IMR-90 (cell line): ENCODE measurements around the gene ITGAL. TPM values are rescaled to one million over a fixed set of nuclear protein-coding genes. Genes with fewer than 3 reads are reported as not detected.

Experiments used
- ATAC-seq: fragments of 200-7000 bp; cut with Tn5 transposase; 2 replicates; pipeline ENCODE4 v1.9.1; 2020; ENCODE audit warnings: low read depth, mild to moderate bottlenecking, moderate library complexity
- BruUV-seq: library from RNA; stranded (reverse); fragments of 400-500 nt; replicated peaks from 2 replicates; lab custom pipeline; 2021; lab: Mats Ljungman, UMichigan
- CTCF ChIA-PET: fragments of 300-600 bp; formaldehyde crosslinking; extraction: SDS; loops from one replicate; lab custom pipeline; 2021; ENCODE audit warnings: antibody characterized with exemption; lab: Yijun Ruan, JAX
- POLR2A ChIA-PET: fragments of 300-600 bp; sonication (Branson Sonifier 250); formaldehyde crosslinking; loops from one replicate; lab custom pipeline; 2022; ENCODE audit warnings: antibody characterized with exemption; ENCODE audit not compliant: unreplicated experiment; lab: Charles Lee
- DNase-seq: peaks from one replicate; pipeline ENCODE4 v3.0.0; 2013
- H2AFZ ChIP-seq: replicated peaks from 2 replicates; pipeline ENCODE3; 2013; ENCODE audit warnings: low read length, mild to moderate bottlenecking; ENCODE audit not compliant: poor library complexity
- H2AK5ac ChIP-seq: 2 replicates; pipeline ENCODE4 v1.6.1; 2013; ENCODE audit warnings: low read depth, low read length, inconsistent platforms
- H2AK9ac ChIP-seq: replicated peaks from 2 replicates; pipeline ENCODE3; 2013; ENCODE audit warnings: mild to moderate bottlenecking, low read depth, low read length, moderate library complexity; ENCODE audit not compliant: poor library complexity
- H2BK120ac ChIP-seq: 2 replicates; pipeline ENCODE4 v1.6.1; 2013; ENCODE audit warnings: low read depth, low read length, inconsistent platforms
- H2BK15ac ChIP-seq: 3 replicates; pipeline ENCODE4 v1.6.1; 2013; ENCODE audit warnings: low read depth, low read length, inconsistent platforms
- H2BK20ac ChIP-seq: 2 replicates; pipeline ENCODE4 v1.6.1; 2013; ENCODE audit warnings: low read depth, mild to moderate bottlenecking, inconsistent platforms, low read length, moderate library complexity
- H2BK5ac ChIP-seq: 2 replicates; pipeline ENCODE4 v1.6.1; 2013; ENCODE audit warnings: mild to moderate bottlenecking, low read depth, low read length, inconsistent platforms; ENCODE audit not compliant: poor library complexity, severe bottlenecking
- H3K14ac ChIP-seq: replicated peaks from 2 replicates; pipeline ENCODE4 v1.6.1; 2013; ENCODE audit warnings: low read depth, low read length, inconsistent platforms
- H3K18ac ChIP-seq: 2 replicates; pipeline ENCODE4 v1.6.1; 2013; ENCODE audit warnings: low read depth, low read length, control low read depth
- H3K23ac ChIP-seq: 2 replicates; pipeline ENCODE4 v1.6.1; 2013; ENCODE audit warnings: low read depth, low read length, inconsistent platforms
- H3K27ac ChIP-seq: 2 replicates; pipeline ENCODE4 v1.5.1; 2013; ENCODE audit warnings: mild to moderate bottlenecking, control low read depth, low read length; ENCODE audit not compliant: insufficient read depth
- H3K27me3 ChIP-seq: 2 replicates; pipeline ENCODE4 v1.6.1; 2013; ENCODE audit warnings: low read length; ENCODE audit not compliant: control insufficient read depth, insufficient read depth
- H3K36me3 ChIP-seq: 2 replicates; pipeline ENCODE4 v1.6.1; 2013; ENCODE audit warnings: low read length, mixed read lengths; ENCODE audit not compliant: control insufficient read depth, insufficient read depth
- H3K4ac ChIP-seq: 2 replicates; pipeline ENCODE4 v1.6.1; 2013; ENCODE audit warnings: low read depth, low read length, inconsistent platforms
- H3K4me1 ChIP-seq: 2 replicates; pipeline ENCODE4 v1.6.1; 2013; ENCODE audit warnings: low read length, mixed read lengths; ENCODE audit not compliant: control insufficient read depth, insufficient read depth
- H3K4me2 ChIP-seq: 2 replicates; pipeline ENCODE4 v1.6.1; 2013; ENCODE audit warnings: low read depth, mild to moderate bottlenecking, control low read depth, low read length, moderate library complexity
- H3K4me3 ChIP-seq: 2 replicates; pipeline ENCODE4 v1.5.1; 2013; ENCODE audit warnings: low read depth, mild to moderate bottlenecking, control low read depth, low read length, moderate library complexity; ENCODE audit not compliant: insufficient read depth
- H3K56ac ChIP-seq: 2 replicates; pipeline ENCODE4 v1.6.1; 2013; ENCODE audit warnings: low read length, inconsistent platforms; ENCODE audit not compliant: insufficient read depth; ENCODE audit errors: extremely low read depth
- H3K79me1 ChIP-seq, 2 experiments: 2 replicates each; pipeline ENCODE4 v1.6.1; 2013; ENCODE audit warnings: low read length in 2 of 2, inconsistent platforms in 1 of 2, low read depth in 1 of 2
- H3K9ac ChIP-seq: 2 replicates; pipeline ENCODE4 v1.6.1; 2013; ENCODE audit warnings: low read depth, low read length, control low read depth
- H3K9me1 ChIP-seq: 2 replicates; pipeline ENCODE4 v1.6.1; 2013; ENCODE audit warnings: low read length, inconsistent platforms; ENCODE audit not compliant: insufficient read depth
- H3K9me3 ChIP-seq: 2 replicates; pipeline ENCODE4 v1.6.1; 2013; ENCODE audit warnings: low read length; ENCODE audit not compliant: control insufficient read depth, insufficient read depth
- H4K20me1 ChIP-seq: 2 replicates; pipeline ENCODE4 v1.6.1; 2013; ENCODE audit warnings: low read length, inconsistent platforms; ENCODE audit not compliant: insufficient read depth
- H4K5ac ChIP-seq: 2 replicates; pipeline ENCODE4 v1.6.1; 2013; ENCODE audit warnings: mild to moderate bottlenecking, low read depth, low read length, control low read depth
- H4K8ac ChIP-seq, 2 experiments: 2 replicates each; pipeline ENCODE4 v1.6.1; 2013; ENCODE audit warnings: low read depth in 2 of 2, low read length in 2 of 2, control low read depth in 1 of 2, inconsistent platforms in 1 of 2
- H4K91ac ChIP-seq: 2 replicates; pipeline ENCODE4 v1.6.1; 2013; ENCODE audit warnings: low read depth, low read length, inconsistent platforms; ENCODE audit not compliant: insufficient read depth
- BHLHE40 ChIP-seq: fragments of 150-350 bp; IDR thresholded peaks from 2 replicates; pipeline ENCODE4 v1.6.1; 2016; ENCODE audit warnings: mild to moderate bottlenecking, low read depth, low read length
- CHD1 ChIP-seq: IDR thresholded peaks from 2 replicates; pipeline ENCODE4 v1.6.1; 2012; ENCODE audit warnings: low read depth, low read length, improper control_type of control experiment
- MXI1 ChIP-seq: IDR thresholded peaks from 2 replicates; pipeline ENCODE4 v1.6.1; 2012; ENCODE audit warnings: low read depth, mild to moderate bottlenecking, low read length, moderate library complexity, borderline replicate concordance
- NFE2L2 ChIP-seq: fragments of 150-350 bp; IDR thresholded peaks from 2 replicates; pipeline ENCODE4 v1.6.1; 2016; ENCODE audit warnings: low read depth, mild to moderate bottlenecking, low read length
- RFX5 ChIP-seq: IDR thresholded peaks from 2 replicates; pipeline ENCODE4 v1.8.0; 2012; ENCODE audit warnings: low read depth, mild to moderate bottlenecking, low read length, moderate library complexity
- SMC3 ChIP-seq: fragments of 150-350 bp; IDR thresholded peaks from 2 replicates; pipeline ENCODE4 v1.6.1; 2016; ENCODE audit warnings: low read depth, mild to moderate bottlenecking, antibody characterized with exemption, low read length, moderate library complexity
- WGBS, 2 experiments: methylation state at CpG; one replicate each; pipeline versions ENCODE4 v1.1.5 to v1.1.7; 2013; ENCODE audit warnings: missing lambda C conversion rate in 2 of 2; ENCODE audit not compliant: insufficient read length in 1 of 2; ENCODE audit errors: extremely low coverage in 2 of 2; 5-methylcytosine and 5-hydroxymethylcytosine counted together
- dilution Hi-C: fragments of 300-500 bp; cut with HindIII; formaldehyde crosslinking; loops from one replicate; pipeline ENCODE4 v1.14.3; 2018; ENCODE audit warnings: low sequenced_read_pairs; ENCODE audit not compliant: unreplicated experiment
- in situ Hi-C: fragments of 300-500 bp; cut with MboI; formaldehyde crosslinking; loops from 3 replicates; pipeline ENCODE4 v1.14.3; 2019; ENCODE audit warnings: low sequenced_read_pairs, inconsistent platforms, mixed read lengths
- intact Hi-C: fragments of 100-400 bp; cut with micrococcal nuclease; formaldehyde crosslinking; loops from 2 replicates; pipeline ENCODE4 v1.10.0; 2022
- polyA plus RNA-seq, 3 experiments: library from polyadenylated mRNA; depleted of rRNA; stranded (reverse); fragments of >200 nt; gene quantifications; 2 replicates each; pipeline ENCODE4 v1.2.3, GENCODE V29; 2012; ENCODE audit warnings: low replicate concordance in 1 of 3
- total RNA-seq: library from RNA; depleted of rRNA; stranded (reverse); fragments of >200 nt; gene quantifications from 2 replicates; pipeline ENCODE4 v1.2.3, GENCODE V29; 2012
- TF ChIP-seq, protein P1 (sequence below): fragments of 150-350 bp; IDR thresholded peaks from 2 replicates; pipeline ENCODE4 v1.6.1; 2016; ENCODE audit warnings: low read depth, mild to moderate bottlenecking, low read length, moderate library complexity, borderline replicate concordance
- TF ChIP-seq, protein P2 (sequence below): fragments of 150-350 bp; IDR thresholded peaks from 2 replicates; pipeline ENCODE4 v1.6.1; 2017; ENCODE audit warnings: mild to moderate bottlenecking, antibody characterized with exemption, low read length, low read depth

Gene ITGAL
- total and polyA plus RNA-seq, 2 of the 4 experiments (the other 2 are of a cell fraction): not detected

DNA sequence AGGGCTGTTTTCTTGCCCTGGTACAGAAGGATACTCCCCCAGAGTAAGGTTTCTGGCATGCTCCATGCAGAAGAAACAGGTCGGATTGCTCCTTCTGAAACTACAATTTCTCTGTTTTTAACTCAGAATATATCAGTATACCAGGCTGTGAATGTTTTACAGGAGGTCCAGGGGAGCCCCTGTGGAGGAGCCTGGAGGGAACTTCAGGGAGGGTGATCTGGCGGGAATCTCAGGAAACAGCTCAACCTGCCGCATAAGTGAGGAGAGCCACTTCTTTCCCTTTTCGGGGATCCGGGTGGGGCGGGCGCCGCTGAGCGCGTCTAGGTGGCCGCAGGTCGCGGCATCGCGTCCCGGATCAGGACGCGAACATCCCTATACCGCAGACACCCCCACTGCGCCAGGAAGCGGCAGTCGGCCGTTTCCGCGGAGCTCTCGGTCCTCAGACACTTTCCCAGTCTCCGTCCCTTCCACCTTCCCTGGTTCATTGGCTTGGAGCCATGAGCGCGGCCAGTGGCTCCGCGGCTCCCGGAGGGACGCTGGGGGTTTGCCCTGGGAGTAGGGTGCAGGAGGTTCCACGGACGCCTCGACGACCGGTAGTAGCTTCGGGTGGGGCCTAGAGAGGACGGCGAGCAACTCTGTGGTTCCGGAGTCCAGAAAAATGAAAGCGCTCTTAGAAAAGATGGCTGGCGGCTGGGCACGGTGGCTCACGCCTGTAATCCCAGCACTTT lies 88.7 kb downstream of the ITGAL start:
- Histone ChIP-seq H3K9me3 (no peaks in the 10 kb centered on the region), H4K8ac (peak overlapping the region in 1 of 2 experiments; percentile 38; a peak in 1 of 4 replicates), H4K5ac (no peak overlapping the region), H2BK5ac (no peak overlapping the region), H4K20me1 (no peaks in the 10 kb centered on the region), H3K4me2 (peak overlapping the region; percentile 37; the same call in 1 of the 2 replicates), H2AK5ac (no peak overlapping the region), H3K36me3 (peaks cover under 1% of the 10 kb centered on the region; the same call in 1 of the 2 replicates), H2BK20ac (no peak overlapping the region), H2AFZ (peak overlapping the region; percentile 91), H2AK9ac (no peak overlapping the region), H3K27ac (no peak overlapping the region), H3K4me3 (no peak overlapping the region), H4K91ac (no peak overlapping the region), H3K79me1 (peaks cover 0 to 17% of the 10 kb centered on the region in 2 experiments; a peak in 2 of 4 replicates), H3K4me1 (no peaks in the 10 kb centered on the region), H3K9me1 (no peaks in the 10 kb centered on the region), H3K27me3 (peaks cover 6% of the 10 kb centered on the region; the same call in 1 of the 2 replicates), H3K56ac (no peak overlapping the region), H3K18ac (no peak overlapping the region), H3K9ac (no peak overlapping the region), H2BK15ac (no peak overlapping the region), H3K4ac (no peak overlapping the region), H2BK120ac (no peak overlapping the region), H3K23ac (no peak overlapping the region; the same call in 1 of the 2 replicates), H3K14ac (no peak overlapping the region)
- ChIA-PET POLR2A (no interaction called here), CTCF (interaction anchor here (0.6 to 1.2 kb wide), 2 partner anchors 68 to 1487 kb away, joined by 3 to 4 read pairs; no protein-coding TSS in a partner anchor)
- no peak for TF ChIP-seq MXI1
- no peak for TF ChIP-seq CHD1
- TF ChIP-seq, protein P1, sequence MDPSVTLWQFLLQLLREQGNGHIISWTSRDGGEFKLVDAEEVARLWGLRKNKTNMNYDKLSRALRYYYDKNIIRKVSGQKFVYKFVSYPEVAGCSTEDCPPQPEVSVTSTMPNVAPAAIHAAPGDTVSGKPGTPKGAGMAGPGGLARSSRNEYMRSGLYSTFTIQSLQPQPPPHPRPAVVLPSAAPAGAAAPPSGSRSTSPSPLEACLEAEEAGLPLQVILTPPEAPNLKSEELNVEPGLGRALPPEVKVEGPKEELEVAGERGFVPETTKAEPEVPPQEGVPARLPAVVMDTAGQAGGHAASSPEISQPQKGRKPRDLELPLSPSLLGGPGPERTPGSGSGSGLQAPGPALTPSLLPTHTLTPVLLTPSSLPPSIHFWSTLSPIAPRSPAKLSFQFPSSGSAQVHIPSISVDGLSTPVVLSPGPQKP: no peak
- TF ChIP-seq NFE2L2: no peak
- TF ChIP-seq, protein P2, sequence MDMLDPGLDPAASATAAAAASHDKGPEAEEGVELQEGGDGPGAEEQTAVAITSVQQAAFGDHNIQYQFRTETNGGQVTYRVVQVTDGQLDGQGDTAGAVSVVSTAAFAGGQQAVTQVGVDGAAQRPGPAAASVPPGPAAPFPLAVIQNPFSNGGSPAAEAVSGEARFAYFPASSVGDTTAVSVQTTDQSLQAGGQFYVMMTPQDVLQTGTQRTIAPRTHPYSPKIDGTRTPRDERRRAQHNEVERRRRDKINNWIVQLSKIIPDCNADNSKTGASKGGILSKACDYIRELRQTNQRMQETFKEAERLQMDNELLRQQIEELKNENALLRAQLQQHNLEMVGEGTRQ: no peak
- no peak for TF ChIP-seq SMC3
- no peak for TF ChIP-seq RFX5
- TF ChIP-seq BHLHE40: no peak
- WGBS, 2 experiments: 47% methylated on average over 23 of the region's 46 CpGs; no CpG with 5 or more reads in 1 of the 2 experiments
- dilution Hi-C loops (no loop called here), intact Hi-C loops (no loop called here), in situ Hi-C loops (no loop called here)
- DNase-seq: no peak
- no TSS peak for BruUV-seq
- no peak for ATAC-seq
